Mesenchymal stem cell (in vitro differentiated cells and primary cell): ENCODE measurements around the gene APOLD1.
A peak's percentile ranks its signal among the peaks of the same experiment; 100 is the strongest.

Experiments
- DNase-seq: peaks from one replicate; pipeline ENCODE4 v3.0.0-alpha.2; 2013
- H2AFZ ChIP-seq: one replicate; pipeline ENCODE4 v1.6.1; 2013; ENCODE audit warnings: low read depth, mild to moderate bottlenecking, control low read depth, inconsistent platforms, low read length, moderate library complexity
- H2AK5ac ChIP-seq: 2 replicates; pipeline ENCODE4 v1.6.1; 2013; ENCODE audit warnings: low read length, moderate library complexity, mild to moderate bottlenecking, inconsistent platforms; ENCODE audit not compliant: severe bottlenecking
- H2BK120ac ChIP-seq: one replicate; pipeline ENCODE4 v1.6.1; 2013; ENCODE audit warnings: low read depth, mild to moderate bottlenecking, inconsistent platforms, low read length, moderate library complexity
- H2BK12ac ChIP-seq, 2 experiments: one replicate each; pipeline ENCODE4 v1.6.1; 2013; ENCODE audit warnings: inconsistent platforms in 2 of 2, low read length in 2 of 2, mild to moderate bottlenecking in 2 of 2, moderate library complexity in 2 of 2, control low read depth in 1 of 2
- H2BK15ac ChIP-seq: one replicate; pipeline ENCODE4 v1.6.1; 2013; ENCODE audit warnings: mild to moderate bottlenecking, low read depth, inconsistent platforms; ENCODE audit not compliant: poor library complexity, severe bottlenecking
- H2BK5ac ChIP-seq: 2 replicates; pipeline ENCODE4 v1.6.1; 2013; ENCODE audit warnings: low read depth, mild to moderate bottlenecking, low read length, control low read depth, inconsistent platforms; ENCODE audit not compliant: poor library complexity, severe bottlenecking
- H3K14ac ChIP-seq, 2 experiments: one replicate each; pipeline ENCODE4 v1.6.1; 2013; ENCODE audit warnings: inconsistent platforms in 2 of 2, low read length in 2 of 2, control low read depth in 1 of 2, mild to moderate bottlenecking in 1 of 2, moderate library complexity in 1 of 2
- H3K18ac ChIP-seq, 2 experiments: one replicate each; pipeline ENCODE4 v1.6.1; 2013; ENCODE audit warnings: inconsistent platforms in 2 of 2, low read length in 2 of 2, control low read depth in 1 of 2, low read depth in 1 of 2, mild to moderate bottlenecking in 1 of 2
- H3K23ac ChIP-seq, 2 experiments: one replicate each; pipeline ENCODE4 v1.6.1; 2013; ENCODE audit warnings: inconsistent platforms in 2 of 2, low read length in 2 of 2, mild to moderate bottlenecking in 2 of 2, moderate library complexity in 2 of 2, control low read depth in 1 of 2
- H3K27ac ChIP-seq: 2 replicates; pipeline ENCODE4 v1.5.1; 2013; ENCODE audit warnings: mild to moderate bottlenecking, moderate library complexity, low read length, control low read depth, inconsistent platforms; ENCODE audit not compliant: poor library complexity, severe bottlenecking
- H3K27me3 ChIP-seq, 2 experiments: 2 replicates each; pipeline versions ENCODE4 v1.6.1 to v1.7.0; 2013; ENCODE audit warnings: low read length in 2 of 2, mild to moderate bottlenecking in 2 of 2, moderate library complexity in 2 of 2, control low read depth in 1 of 2, inconsistent platforms in 1 of 2; ENCODE audit not compliant: control insufficient read depth in 1 of 2, insufficient read depth in 1 of 2
- H3K36me3 ChIP-seq, 2 experiments: 2 replicates each; pipeline versions ENCODE4 v1.6.1 to v1.7.0; 2013; ENCODE audit warnings: low read length in 2 of 2, control low read depth in 1 of 2, inconsistent platforms in 1 of 2, low read depth in 1 of 2, mild to moderate bottlenecking in 1 of 2; ENCODE audit not compliant: insufficient read depth in 2 of 2, control insufficient read depth in 1 of 2
- H3K4ac ChIP-seq, 2 experiments: one replicate each; pipeline ENCODE4 v1.6.1; 2013; ENCODE audit warnings: inconsistent platforms in 2 of 2, low read length in 2 of 2, mild to moderate bottlenecking in 2 of 2, moderate library complexity in 2 of 2, control low read depth in 1 of 2, low read depth in 1 of 2
- H3K4me1 ChIP-seq: 2 replicates; pipeline ENCODE4 v1.6.1; 2013; ENCODE audit warnings: low read depth, low read length, control low read depth; ENCODE audit not compliant: control insufficient read depth, insufficient read depth
- H3K4me2 ChIP-seq: 2 replicates; pipeline ENCODE4 v1.6.1; 2013; ENCODE audit warnings: low read length, mild to moderate bottlenecking, inconsistent platforms; ENCODE audit not compliant: poor library complexity, severe bottlenecking
- H3K4me3 ChIP-seq, 2 experiments: 2 replicates each; pipeline versions ENCODE4 v1.5.1 to v1.7.0; 2013; ENCODE audit warnings: low read length in 2 of 2, mild to moderate bottlenecking in 2 of 2, control low read depth in 1 of 2, low read depth in 1 of 2; ENCODE audit not compliant: insufficient read depth in 1 of 2
- H3K79me1 ChIP-seq: replicated peaks from 2 replicates; pipeline ENCODE4 v1.6.1; 2013; ENCODE audit warnings: mild to moderate bottlenecking, control low read depth, low read length, inconsistent platforms; ENCODE audit not compliant: poor library complexity, severe bottlenecking
- H3K9ac ChIP-seq: 2 replicates; pipeline ENCODE4 v1.7.0; 2013; ENCODE audit warnings: mild to moderate bottlenecking, low read length, moderate library complexity
- H3K9me3 ChIP-seq: 2 replicates; pipeline ENCODE4 v1.7.0; 2013; ENCODE audit warnings: mild to moderate bottlenecking, low read length; ENCODE audit not compliant: control insufficient read depth
- H4K8ac ChIP-seq: one replicate; pipeline ENCODE4 v1.6.1; 2013; ENCODE audit warnings: inconsistent platforms, mild to moderate bottlenecking, low read length, moderate library complexity
- H4K91ac ChIP-seq: one replicate; pipeline ENCODE4 v1.6.1; 2013; ENCODE audit warnings: mild to moderate bottlenecking, low read length, inconsistent platforms
- WGBS: methylation state at CpG from one replicate; pipeline ENCODE4 v1.1.7; 2013; ENCODE audit warnings: mixed read lengths; 5-methylcytosine and 5-hydroxymethylcytosine counted together

The APOLD1 gene

DNA sequence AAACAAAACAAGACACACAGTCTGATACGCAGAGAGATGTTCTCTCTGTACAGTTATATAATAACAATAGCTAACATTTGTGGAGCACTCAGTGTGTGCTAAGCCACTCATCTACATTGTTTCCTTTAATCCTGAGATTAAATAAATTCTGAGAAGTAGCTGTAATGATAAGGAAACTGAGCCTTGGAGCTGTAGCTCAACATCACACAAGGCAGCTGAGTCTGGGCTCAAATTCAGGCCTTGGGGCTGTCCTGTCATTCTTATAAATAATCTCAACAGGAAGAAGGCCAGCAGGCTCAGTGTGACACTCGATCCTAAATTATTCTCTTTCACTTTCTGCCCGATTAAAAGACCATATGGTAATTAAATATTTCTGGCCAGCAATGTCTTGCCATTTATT, 43.8 kb upstream of the APOLD1 start:
- H3K79me1 ChIP-seq = peaks cover 2% of the 10 kb centered on the region
- no peak overlapping the region for H4K8ac ChIP-seq
- H2BK15ac ChIP-seq = no peak overlapping the region
- H2AK5ac ChIP-seq = no peak overlapping the region
- no peak overlapping the region for H4K91ac ChIP-seq
- no peak overlapping the region for H3K18ac ChIP-seq
- DNase-seq = no peak
- no peaks in the 10 kb centered on the region for H3K27me3 ChIP-seq
- peak overlapping the region in 1 of 2 experiments; percentile 46 for H3K4me3 ChIP-seq
- H2BK120ac ChIP-seq = no peak overlapping the region
- H3K36me3 ChIP-seq = no peaks in the 10 kb centered on the region
- no peak overlapping the region for H2AFZ ChIP-seq
- no peak overlapping the region for H3K4ac ChIP-seq
- peak overlapping the region; percentile 80 for H3K9ac ChIP-seq
- no peak overlapping the region for H3K23ac ChIP-seq
- no peaks in the 10 kb centered on the region for H3K9me3 ChIP-seq
- no peak overlapping the region for H3K4me2 ChIP-seq
- H3K27ac ChIP-seq = no peak overlapping the region
- no CpG with 5 or more reads among the region's 3 CpGs for WGBS
- no peak overlapping the region for H3K14ac ChIP-seq
- H2BK5ac ChIP-seq = no peak overlapping the region
- peaks cover 3% of the 10 kb centered on the region for H3K4me1 ChIP-seq
- no peak overlapping the region for H2BK12ac ChIP-seq

DNA sequence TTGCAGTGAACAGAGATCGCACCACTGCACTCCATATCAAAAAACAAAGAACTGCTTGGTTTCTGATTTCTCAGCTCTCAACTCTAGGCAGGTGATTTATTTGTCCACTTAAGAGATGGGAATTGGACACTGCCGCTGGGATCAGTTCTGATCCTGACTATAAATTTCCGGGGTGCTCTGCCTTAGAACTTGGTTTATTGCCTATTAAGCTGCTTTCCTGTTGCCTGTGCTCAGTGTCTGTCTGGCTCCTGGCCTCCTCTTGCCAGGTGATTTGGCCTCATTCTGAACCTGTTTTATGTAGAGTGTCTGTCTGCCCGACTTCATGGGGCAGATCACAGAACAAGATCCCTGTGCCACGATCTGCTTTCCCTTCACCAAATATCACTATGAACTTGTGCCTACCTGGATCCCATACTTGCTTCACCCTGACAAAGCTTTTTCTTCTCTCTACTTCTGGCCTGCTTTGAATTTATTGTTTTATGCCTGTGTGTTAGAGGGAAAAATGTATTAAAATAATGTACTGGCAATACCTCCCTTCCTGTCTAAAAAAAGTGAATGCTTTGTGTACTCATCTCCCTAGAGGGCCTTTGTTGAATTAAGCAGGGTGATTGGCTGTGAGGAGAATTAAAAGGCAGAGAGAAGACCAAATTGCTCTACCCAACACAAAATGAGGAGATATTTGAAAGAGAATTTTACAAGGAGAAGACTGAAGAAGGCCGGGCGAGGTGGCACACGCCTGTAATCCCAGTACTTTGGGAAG, 40.7 kb upstream of the APOLD1 start:
- no peak overlapping the region for H3K14ac ChIP-seq
- H4K8ac ChIP-seq = no peak overlapping the region
- peaks cover 2% of the 10 kb centered on the region for H3K4me1 ChIP-seq
- WGBS = 91% methylated on average over 8 of the region's 8 CpGs
- peaks cover 2% of the 10 kb centered on the region for H3K79me1 ChIP-seq
- H2AK5ac ChIP-seq = no peak overlapping the region
- H2BK5ac ChIP-seq = no peak overlapping the region
- no peak overlapping the region for H3K4me2 ChIP-seq
- H3K23ac ChIP-seq = no peak overlapping the region
- peak overlapping the region; percentile 27 for H3K9ac ChIP-seq
- no peaks in the 10 kb centered on the region for H3K36me3 ChIP-seq
- no peak overlapping the region for H2BK15ac ChIP-seq
- H2BK12ac ChIP-seq = no peak overlapping the region
- no peak for DNase-seq
- H3K18ac ChIP-seq = no peak overlapping the region
- no peak overlapping the region for H3K4me3 ChIP-seq
- no peaks in the 10 kb centered on the region for H3K27me3 ChIP-seq
- no peak overlapping the region for H2AFZ ChIP-seq
- no peak overlapping the region for H3K27ac ChIP-seq
- H3K4ac ChIP-seq = no peak overlapping the region
- no peaks in the 10 kb centered on the region for H3K9me3 ChIP-seq
- H2BK120ac ChIP-seq = no peak overlapping the region
- H4K91ac ChIP-seq = no peak overlapping the region

DNA sequence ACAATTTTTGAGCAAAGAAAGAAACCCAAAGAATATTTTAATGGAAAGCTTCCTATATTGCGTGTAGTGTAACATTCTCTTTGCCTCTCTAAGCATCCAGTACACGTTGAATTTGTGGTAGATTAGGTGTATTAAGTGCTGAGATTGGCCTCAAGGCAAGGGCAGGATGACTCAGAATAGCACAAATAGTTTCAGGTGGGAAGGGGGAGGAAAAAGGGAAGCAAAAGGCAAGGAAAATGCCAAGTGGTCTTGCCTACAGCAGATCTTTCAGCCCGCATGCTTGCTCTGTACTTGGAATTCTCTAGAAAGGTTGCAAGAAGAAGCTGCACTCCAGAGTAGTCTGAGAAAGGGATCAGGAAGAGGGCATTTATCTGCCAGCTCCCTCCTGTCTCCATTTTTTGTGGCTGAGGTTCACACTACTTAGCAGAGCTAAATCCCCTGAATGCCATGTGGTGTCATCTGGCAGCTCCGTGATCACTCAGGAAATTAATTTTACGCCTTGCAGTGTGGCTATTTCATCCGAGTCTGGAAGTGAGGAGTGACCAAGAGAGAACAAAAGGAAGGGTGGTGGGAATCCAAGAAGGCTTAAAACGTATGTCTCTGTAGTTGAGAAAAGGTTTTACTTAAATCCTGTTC, 39.8 kb upstream of the APOLD1 start:
- H3K27me3 ChIP-seq = no peaks in the 10 kb centered on the region
- H3K9ac ChIP-seq = no peak overlapping the region
- H2AK5ac ChIP-seq = no peak overlapping the region
- H4K8ac ChIP-seq = no peak overlapping the region
- H3K36me3 ChIP-seq = no peaks in the 10 kb centered on the region
- H2BK12ac ChIP-seq = no peak overlapping the region
- DNase-seq = no peak
- H2BK120ac ChIP-seq = no peak overlapping the region
- no peak overlapping the region for H3K27ac ChIP-seq
- no peak overlapping the region for H3K4me3 ChIP-seq
- H3K4me2 ChIP-seq = no peak overlapping the region
- H3K23ac ChIP-seq = no peak overlapping the region
- no peak overlapping the region for H2BK15ac ChIP-seq
- H3K18ac ChIP-seq = no peak overlapping the region
- no peak overlapping the region for H3K4ac ChIP-seq
- H2AFZ ChIP-seq = no peak overlapping the region
- H3K4me1 ChIP-seq = peaks cover 2% of the 10 kb centered on the region
- WGBS = 90% methylated on average over 7 of the region's 7 CpGs
- no peaks in the 10 kb centered on the region for H3K9me3 ChIP-seq
- H3K14ac ChIP-seq = no peak overlapping the region
- peaks cover 2% of the 10 kb centered on the region for H3K79me1 ChIP-seq
- H4K91ac ChIP-seq = no peak overlapping the region
- no peak overlapping the region for H2BK5ac ChIP-seq

DNA sequence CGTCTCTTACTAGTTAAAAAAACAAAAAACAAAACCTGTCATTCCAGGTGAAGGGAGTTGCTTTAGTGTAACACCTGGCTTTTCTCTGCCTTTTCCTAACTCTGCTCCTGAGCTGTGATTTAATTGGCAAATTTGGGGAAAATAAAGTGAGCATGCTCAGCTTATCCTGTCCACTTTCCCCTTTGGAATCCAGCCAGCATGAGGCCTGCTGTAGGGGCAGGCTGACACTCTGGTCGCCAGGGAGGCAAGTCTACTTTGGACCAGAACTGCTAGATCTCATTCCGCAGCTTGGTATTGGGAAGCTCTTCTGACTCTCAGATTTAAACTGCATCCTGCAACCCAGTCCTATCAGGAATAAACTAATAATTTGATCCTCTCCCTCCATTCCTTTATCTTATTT, 38.2 kb upstream of the APOLD1 start:
- Histone ChIP-seq H3K23ac (no peak overlapping the region), H3K27me3 (no peaks in the 10 kb centered on the region), H3K18ac (no peak overlapping the region), H3K36me3 (peaks cover 0 to 11% of the 10 kb centered on the region in 2 experiments), H2AFZ (no peak overlapping the region), H3K4me2 (no peak overlapping the region), H3K79me1 (no peaks in the 10 kb centered on the region), H2BK120ac (no peak overlapping the region), H3K14ac (no peak overlapping the region), H4K8ac (no peak overlapping the region), H3K4ac (no peak overlapping the region), H3K4me1 (peaks cover 2% of the 10 kb centered on the region), H3K27ac (no peak overlapping the region), H2AK5ac (no peak overlapping the region), H2BK15ac (no peak overlapping the region), H2BK5ac (no peak overlapping the region), H3K9ac (no peak overlapping the region), H3K9me3 (no peaks in the 10 kb centered on the region), H2BK12ac (no peak overlapping the region), H3K4me3 (no peak overlapping the region), H4K91ac (no peak overlapping the region)
- WGBS = 87% methylated on average over 2 of the region's 3 CpGs
- DNase-seq = no peak
